Peyer's patch (tissue), 4 donors: ENCODE measurements around the gene BEGAIN.

Experiments used
- CTCF ChIP-seq, 6 experiments: fragments of 450-650 bp in 4 of 6; fragments of 200-600 bp in 2 of 6; sonication (generic) in 1 of 6; IDR thresholded peaks; one replicate each; pipeline ENCODE4 v1.5.1; 2017 to 2019; ENCODE audit warnings: antibody characterized with exemption in 6 of 6, mild to moderate bottlenecking in 3 of 6, moderate library complexity in 1 of 6
- POLR2A ChIP-seq, 2 donors: fragments of 450-650 bp; IDR thresholded peaks; one replicate each; pipeline ENCODE4 v1.5.1; 2017; ENCODE audit warnings: antibody characterized with exemption in 2 of 2, mild to moderate bottlenecking in 2 of 2, moderate library complexity in 2 of 2

- TF ChIP-seq POLR2A (IDR thresholded peaks at IDR 0.05), result no peak
- no peak for TF ChIP-seq CTCF (IDR thresholded peaks at IDR 0.05)
Observed at GRCh38 chr14:100604709-100605108, 17.5 kb upstream of the BEGAIN start.
